NCI-H146 treated with DMSO at 0.1 percent for 48 hours (cell line): ENCODE results near the gene GOSR2.

ENCODE experiments used
- DNase-seq: peaks from one replicate; lab custom pipeline; 2025; ENCODE audit not compliant: unreplicated experiment; lab: John Stamatoyannopoulos, UW

GOSR2 gene

DNA sequence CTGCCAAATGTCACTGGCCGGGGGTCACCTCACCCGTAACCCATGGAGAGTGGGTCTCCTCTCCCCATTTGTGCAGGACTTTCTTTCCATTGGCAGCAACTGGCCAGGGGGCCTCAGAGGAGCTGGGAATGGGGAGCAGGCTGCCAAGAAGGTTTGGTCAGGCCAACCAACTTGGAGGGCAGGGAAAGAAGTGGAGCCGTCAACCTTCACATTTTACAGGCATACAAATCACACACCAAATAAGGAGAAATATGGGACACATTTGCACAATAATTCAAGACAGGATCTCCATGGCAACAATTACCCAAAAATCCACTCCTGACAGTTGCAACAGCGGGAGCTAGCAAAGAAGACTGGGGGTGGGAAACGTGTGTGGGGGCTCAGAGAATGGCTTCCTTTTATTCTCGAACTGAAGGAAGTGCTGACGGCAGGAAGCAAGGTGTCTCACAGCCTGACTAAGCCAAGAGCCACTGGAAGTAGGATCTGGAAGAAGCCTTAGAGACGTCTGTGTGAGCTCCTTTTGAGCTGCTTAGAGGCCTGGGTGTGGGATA lies 35.2 kb downstream of the GOSR2 start:
- no peak for DNase-seq

DNA sequence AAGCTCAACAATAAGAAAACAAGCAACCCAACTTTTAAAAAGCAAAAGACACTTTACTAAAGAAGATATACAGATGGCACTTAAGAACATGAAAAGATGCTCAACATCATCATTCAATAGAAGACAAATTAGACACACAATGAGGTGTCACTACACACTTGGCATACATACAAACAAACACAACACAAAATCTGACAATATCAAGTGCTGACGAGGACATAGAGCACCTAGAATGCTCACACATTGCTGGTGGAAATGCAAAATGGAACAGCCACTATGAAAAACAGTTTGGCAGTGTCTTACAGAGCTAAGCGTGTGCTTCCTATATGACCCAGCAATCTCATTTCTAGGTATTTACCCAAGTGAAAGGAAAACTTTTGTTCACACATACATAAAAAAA lies 37.2 kb downstream of the GOSR2 start:
- no peak for DNase-seq

DNA sequence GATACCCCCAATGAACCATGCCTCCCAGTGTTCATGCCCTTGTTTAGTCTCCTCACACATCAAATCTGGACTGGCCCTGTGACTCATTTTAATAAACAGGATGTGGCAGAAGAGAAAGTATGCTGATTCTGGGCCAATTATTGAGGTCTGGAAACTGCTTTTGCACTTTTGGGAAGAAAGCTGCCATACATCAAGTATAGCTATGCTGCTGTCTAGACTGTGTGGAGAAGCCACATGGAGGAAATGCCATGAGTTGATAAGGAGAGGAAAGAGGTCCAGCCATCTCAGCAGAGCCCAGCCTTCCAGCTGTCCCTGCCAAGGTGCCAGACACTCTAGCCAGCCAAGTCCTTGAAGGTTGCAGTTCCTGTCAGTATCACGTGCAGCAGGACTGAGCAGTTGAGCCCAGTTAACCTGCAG lies 39.4 kb downstream of the GOSR2 start:
- DNase-seq: no peak

DNA sequence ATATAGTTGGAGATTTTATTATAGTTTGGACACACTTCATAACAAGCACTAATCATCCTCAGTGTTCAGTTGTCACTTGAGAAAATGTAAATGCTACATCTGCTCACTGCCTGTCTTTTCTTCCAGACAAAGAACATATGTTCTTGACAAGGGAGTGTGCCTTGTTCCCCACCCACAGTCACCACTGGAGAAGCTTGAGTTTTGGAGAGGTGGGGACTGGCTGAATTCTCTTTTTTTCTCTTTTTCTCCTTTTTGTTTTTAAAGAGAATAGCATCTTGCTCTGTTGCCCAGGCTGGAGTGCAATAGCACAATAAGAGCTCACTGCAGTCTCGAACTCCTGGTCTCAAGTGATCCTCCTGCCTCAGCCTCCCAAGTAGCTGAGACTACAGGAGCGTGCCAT lies 40.6 kb downstream of the GOSR2 start:
- no peak for DNase-seq

DNA sequence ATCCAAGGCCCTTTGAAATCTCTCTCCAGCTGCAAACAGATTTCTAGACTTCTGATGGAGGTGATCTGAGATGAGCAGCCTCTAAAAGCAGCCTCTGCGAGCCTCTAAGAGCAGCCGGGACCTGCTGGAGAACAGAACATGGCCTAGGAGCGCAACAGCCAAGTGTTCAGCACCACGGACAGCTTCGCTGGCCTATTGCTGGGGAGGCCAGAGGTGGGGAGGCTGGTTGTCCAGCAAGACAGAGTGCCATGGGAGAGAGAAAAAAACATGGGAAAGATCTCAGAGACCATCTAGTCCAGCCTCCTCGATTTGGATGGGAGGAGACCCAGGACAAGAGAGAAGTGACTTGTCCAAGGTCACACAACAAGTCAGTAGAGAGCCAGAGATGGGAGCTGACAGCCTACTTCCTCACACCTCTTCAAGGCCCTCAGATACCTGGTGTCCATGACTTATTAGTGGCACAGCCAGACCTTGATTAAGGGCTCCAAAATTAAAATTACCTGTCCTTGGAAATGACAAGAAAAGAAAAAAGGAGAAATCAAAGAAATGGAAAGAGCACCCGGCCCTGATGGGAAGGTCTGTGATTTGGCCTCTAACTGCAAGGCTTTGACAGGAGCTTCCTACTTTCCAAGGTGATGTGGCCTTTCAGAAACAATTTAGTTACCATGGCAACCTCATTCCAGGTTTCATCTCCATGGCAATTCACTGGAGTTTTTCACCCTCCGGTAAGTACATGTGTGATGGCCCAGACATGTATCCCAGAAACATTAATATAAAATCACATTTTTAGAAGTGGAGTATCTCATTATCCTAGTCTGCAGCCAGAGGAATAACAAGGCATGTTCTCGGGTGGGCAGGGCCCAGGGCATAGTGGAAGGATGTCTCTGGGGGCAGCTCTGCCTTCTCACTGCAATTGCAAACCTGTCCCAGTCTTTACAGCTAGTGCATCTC lies 41.6 kb downstream of the GOSR2 start:
- no peak for DNase-seq

DNA sequence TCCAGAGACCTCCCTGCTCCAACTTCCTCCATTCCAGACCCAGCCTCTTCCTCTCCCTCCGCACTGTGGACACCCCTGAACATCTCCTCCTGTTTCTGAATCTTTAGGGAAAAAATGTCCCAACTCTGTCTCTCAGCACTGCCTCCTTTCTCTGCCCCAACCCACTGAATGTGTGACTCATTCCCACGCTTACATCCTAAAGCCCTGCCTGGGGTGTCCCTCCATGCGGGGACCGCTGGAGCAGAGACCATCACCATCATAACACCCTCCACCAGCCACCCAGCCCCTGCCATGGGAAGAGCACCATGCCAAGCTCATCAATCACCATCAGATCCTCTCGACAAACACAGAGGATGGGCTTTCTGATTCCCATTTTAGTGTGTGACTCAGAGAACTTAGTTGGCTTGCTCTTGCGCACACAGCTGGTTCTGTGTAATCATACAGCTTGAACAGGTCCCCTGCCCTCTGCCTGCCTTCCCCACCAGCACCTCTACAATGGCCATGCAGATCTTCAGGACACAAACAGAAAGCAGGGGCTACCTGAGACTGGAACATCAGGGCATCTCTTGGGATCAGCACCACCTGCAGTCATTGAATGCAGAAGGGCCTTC lies 45.4 kb downstream of the GOSR2 start:
- DNase-seq: no peak

DNA sequence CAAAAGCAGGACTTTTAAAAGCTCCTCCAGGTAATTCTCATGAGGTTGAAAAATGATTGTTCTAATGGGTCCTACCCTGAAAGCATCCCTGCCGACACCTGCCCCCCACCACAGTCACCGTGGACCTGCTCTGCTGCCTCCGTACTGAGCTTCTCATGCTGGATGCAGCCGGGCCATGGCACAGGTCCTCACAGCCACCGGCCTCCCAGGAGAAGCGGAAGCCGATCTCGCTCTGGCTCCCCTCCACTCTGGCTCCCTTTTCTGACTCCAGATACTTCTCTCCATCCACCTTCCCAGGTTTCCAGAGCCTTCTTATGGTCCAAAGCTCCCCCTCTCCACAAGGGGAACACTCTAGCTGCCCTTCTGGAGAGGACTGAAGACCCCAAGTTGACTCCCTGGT lies 45.9 kb downstream of the GOSR2 start:
- DNase-seq: no peak

DNA sequence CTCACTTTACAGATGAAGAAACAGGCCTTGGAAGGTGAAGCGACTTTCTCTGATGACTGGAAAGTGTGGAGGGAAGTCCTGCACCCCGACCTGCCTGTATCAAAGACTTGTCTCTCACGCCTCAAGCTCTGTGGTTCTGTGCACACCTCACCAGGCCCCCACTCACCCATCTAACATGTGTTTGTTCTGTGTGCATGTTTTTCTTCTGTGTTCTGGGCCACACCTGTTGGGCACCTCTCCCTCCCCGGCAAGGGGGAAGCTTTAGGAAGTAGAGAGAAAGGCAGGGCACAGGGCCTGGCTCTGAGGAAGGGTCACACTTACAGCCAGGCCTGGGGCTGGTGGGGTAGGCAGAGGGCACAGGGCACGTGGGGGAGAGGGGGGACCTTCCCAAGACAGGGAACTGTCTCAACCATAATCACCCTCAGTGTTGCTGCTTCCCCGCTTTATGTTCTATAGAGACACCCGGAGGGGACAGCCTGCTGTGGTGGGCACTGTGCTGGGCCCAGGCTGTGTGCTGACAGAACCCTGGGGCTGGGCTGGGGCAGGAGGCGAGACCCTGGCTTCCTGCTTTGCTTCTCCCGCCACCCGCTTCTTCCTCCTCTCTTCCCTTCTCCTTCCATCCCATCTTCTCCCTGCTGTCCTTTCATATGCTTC lies 48.8 kb downstream of the GOSR2 start:
- DNase-seq: no peak

DNA sequence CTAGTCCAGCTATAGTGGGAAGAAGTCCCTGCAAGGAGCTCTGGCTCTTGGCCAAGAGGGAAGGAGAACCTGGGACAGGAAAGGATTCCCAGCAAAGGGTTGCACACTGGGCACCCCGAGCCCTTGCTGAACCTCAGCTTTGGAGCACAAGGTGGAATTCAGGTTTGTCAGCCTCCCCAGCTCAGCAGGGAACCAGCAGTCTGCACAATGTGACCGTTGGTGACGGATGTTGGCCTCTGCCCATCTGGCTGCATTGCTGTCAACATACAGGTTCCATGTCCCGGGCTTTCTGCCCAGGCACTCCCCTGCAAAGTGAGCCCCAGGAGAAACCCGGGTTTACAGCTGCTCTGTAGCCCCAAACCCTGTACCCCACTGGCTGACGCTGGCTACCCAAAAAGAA lies 49.4 kb downstream of the GOSR2 start:
- DNase-seq: no peak

DNA sequence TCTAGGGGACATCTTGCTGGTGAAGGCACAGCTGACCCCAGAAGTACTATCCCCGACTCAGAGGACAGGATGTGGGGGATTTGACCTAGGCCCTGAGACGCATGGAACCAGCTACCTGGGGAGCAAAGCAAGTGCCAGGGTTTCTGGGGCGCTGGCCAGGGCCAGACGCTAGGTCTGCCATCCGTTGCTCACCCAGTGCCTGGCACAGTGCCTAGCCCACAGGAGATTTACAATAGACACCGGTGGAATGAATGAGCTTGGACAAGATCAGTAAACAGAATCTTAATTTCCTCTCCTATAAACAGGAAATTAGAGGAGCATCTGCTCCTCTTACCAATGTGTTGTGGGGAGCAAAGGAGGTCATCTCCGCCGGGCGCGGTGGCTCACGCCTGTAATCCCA lies 51.1 kb downstream of the GOSR2 start:
- DNase-seq: no peak

DNA sequence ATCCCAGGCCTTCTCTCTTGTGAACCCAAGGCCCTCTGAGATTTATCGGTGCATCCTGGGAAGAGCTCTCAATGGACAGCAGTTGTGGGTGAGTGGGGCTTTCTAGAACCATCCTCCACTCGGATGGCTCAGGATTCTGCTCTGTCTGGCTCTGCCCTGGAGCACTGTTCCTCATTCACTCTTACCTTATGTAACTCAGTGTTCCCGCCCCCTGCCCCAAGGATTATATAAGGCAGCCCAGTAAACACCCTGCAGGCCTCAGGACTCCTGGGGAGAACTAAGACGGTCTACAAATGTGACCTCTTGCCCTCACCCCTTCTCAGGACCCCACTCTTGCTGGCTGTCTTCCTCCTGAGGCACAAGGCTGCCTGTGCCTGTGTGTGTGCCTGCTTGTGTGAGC lies 52.3 kb downstream of the GOSR2 start:
- DNase-seq: no peak

DNA sequence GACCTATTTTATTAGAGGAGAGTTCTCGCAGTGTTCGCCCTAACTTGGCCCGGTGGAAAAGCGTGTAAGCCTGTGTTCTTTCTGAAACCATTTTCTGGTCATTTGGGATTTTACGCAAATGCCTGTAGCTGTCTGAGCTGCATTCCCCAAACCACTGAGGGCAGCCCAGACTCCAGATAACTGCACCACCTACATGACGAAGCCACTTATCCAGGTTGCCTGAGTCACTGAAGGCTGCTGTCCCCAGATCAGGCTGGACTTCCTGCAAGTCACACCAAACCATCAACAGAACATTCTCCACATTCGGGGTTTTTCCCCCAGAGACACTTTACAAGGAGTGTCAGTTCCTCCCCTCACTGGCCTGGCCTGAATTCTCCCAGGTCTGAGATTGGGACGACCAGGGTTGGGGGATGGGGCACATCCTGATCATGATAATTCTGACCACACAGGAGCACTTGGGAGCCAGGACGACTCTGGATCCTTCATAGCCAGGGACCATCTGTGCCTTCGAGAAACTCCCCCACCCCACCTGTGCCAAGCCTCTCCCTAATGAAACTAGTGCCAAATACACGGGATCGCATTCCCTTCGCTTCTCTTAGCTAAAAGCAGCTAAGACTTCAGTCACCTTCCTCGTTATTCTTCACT lies 53.8 kb downstream of the GOSR2 start:
- DNase-seq: no peak

DNA sequence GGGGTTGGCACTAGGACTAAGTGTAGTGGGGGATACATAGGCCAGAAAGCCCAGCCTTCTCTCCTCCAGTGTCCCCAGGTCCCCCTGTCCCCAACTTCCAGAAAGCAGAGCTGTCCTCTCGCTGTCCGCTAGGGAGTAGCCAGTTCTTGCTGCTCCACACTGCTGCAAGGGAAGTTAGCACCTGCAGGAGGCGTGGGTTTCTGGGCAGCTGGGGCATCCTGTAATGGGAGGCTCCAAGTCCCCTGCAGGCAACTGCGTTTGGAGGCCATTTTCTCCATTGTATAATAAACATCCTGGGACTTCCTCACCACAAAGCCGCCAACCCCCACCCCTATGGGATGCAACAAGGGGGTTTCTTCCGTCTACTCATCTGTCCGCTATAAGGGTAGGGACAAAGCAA lies 54.4 kb downstream of the GOSR2 start:
- peak; percentile 91 for DNase-seq

DNA sequence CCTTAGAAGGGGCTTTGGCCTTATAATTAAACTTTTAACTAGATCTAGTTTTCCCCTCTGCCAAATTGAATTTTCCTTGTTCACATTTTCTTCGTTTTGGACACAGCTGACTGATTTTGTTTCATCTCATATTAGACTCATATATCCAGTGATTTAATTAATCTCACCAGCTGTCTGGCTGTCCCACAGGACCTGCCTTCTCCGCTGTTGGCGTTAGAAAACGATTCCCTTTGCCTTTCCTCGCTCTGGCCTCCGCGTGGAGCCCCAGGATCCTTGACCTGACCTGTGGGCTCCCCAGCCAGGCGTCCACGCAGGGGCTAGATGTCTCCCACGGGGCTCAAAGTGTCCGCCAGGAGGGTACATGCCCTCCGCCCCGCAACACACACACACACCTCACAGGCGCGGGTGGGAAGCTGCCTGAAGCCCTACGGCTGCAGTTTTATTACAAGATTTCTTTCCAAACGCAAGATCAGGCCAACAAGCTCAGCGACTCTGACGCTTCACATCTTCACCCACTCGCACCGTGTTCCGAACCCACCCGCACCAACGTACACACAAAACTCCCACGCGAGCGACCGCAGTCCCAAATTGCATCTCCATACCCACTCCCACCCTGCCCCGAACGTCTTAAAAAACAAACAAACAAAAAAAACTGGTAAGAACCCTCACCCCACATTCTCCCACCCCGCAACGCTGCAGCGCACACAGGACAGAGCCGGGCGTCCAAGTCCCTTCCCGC lies 55.0 kb downstream of the GOSR2 start:
- peak; percentile 49 for DNase-seq

DNA sequence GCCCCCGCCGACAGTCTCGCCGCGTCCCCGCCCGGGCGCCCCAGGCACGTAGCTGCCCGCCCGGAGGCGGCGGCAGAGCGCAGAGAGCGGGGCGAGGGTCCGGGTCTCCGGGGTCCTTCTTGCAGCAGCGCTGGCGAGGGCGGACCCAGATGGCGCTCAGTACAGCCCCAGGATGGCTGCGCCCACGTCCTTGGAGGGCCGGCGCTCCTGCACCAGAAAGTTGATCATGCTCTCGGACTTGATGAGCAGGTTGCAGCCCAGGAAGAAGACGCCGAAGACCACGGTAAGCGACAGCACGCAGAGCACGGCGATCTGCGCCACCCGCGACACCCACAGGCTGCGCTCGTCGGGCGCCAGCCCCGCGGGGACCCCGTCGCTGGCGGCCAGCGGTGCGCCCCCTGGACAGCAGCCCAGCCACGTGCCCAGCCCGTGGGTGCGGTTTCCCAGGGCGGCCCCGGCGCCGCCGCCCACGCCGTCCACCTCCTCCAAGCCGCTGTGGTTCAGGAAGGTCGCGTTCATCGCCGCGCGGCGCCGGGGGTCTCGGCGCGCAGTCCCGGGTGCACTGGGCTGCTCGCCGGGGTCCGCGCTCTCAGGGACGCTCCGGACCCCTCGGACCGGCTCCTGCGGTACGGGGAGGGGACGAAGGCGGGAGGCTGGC lies 55.7 kb downstream of the GOSR2 start:
- DNase-seq: no peak

DNA sequence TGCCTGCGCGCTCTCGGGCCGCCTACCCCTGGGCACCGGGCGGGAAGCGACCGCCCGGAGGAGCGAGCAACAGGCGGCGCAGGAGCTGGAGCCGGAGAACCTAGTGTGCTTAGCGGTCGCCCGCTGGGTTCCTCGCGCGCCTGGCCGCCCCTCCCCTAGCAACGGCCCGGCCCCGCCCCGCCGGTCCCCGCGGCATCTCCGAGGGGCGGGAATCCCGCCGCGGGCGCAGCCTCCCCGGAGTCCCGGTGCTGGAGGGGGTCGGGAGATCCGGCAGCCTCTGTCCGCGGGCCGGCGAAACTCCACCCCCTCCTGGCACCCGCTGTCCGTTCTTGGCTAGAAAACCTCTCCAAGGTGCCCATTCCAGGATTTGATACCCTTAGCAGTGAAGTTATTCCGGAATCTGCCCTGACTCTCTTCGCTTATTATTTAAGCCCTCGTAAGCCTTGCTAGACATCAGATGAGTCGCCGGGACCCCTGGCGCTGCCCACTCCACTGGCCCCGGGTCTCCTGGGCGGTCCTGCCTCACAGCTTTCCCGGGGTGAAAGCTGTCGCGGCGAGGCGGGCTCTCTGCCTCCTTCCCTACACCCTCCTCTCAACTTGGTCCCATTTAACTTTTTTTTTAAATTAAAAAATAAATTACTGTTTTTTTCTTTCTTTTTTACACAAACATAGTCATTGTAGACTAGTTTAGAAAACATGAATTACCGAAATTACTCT lies 56.3 kb downstream of the GOSR2 start, which contains the start of gene RPRML:
TSS of gene RPRML (minus strand) at position 107 of the 717 bp plus-strand sequence. CDS start 246 bp downstream, outside the sequence.
- peak; percentile 73 for DNase-seq

DNA sequence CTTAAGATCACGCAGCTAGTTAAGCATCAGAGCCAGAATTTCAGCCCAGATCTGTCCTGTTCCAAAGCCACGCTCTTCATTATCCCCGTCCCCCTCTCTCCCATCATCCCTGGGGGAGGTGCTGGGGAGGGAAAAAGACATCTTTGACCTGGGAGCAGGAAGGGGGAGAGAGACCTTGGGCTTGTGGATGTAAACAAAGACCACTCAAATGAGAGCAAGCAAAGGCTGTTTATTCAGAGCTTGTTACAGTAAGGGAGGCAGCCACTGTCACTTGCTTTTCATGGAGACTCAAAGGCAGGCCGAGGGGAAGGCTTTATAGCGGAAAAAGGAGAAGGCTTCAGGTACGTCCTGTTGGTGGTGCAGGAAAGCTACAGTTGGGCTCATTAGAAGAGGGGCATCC lies 59.6 kb downstream of the GOSR2 start:
- DNase-seq: no peak

DNA sequence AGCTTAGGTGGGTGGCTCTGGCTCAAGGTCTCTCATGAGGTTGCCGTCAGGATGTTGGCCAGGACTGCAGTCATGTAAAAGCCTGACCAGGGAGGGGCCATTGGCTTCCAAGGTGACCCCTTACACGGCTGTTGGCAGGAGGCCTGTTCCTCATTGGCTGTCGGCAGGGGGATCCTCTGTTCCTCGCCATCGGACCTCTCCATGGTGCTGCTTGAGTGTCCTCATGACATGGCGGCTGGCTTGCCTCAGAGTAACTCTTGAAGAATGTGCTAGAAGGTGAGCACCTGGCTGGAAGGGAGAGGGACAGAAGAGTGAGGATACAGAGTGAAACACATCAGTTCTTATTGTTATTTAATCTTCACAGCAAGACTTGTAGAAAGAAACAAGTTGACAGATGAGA lies 60.8 kb downstream of the GOSR2 start:
- no peak for DNase-seq

DNA sequence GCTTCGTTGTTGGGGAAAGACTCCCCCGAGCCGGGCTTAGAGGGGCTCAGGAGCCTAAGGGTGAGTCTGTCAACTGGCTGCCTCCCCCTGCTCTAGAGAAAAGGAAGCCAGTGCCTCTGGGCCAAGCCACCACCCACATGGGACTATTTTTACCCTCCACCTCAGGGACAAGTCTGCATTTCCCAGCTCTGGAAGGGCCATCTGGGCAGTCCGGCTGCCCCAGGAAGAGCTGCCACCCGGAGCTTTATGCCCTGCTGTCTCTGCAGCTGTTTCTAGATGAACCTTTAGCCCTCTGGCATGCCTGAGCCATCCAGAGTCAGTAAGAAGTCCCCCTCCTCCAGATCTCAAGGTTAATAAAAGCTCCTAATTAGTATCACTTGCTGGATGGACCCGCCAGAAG lies 61.4 kb downstream of the GOSR2 start:
- DNase-seq: no peak
